BE2C (cell line): ENCODE data around the gene EYS.

Experiments
- DNase-seq: peaks from one replicate; pipeline ENCODE4 v3.0.0-alpha.2; 2020
- H3K27me3 ChIP-seq: fragments of 250-450 bp; sonication (Bioruptor Pico); 2 replicates; pipeline ENCODE4 v1.5.1; 2020; ENCODE audit warnings: mild to moderate bottlenecking
- H3K36me3 ChIP-seq: fragments of 250-450 bp; sonication (Bioruptor Pico); 2 replicates; pipeline ENCODE4 v1.5.1; 2020; ENCODE audit warnings: mild to moderate bottlenecking
- H3K4me1 ChIP-seq: fragments of 250-450 bp; sonication (Bioruptor Pico); 2 replicates; pipeline ENCODE4 v1.5.1; 2020
- H3K4me3 ChIP-seq: 2 replicates; pipeline ENCODE4 v1.5.1; 2011; ENCODE audit warnings: low read depth, low read length
- H3K9me3 ChIP-seq: fragments of 250-450 bp; sonication (Bioruptor Pico); 2 replicates; pipeline ENCODE4 v1.5.1; 2020
- CTCF ChIP-seq: IDR thresholded peaks from 2 replicates; pipeline ENCODE4 v1.5.1; 2012; ENCODE audit warnings: mild to moderate bottlenecking, low read depth, low read length

Gene EYS

GRCh38 chr6:65566117-65566516 lies 140.9 kb downstream of the EYS start:
- Histone ChIP-seq H3K9me3 (no peaks in the 10 kb centered on the region), H3K4me1 (no peaks in the 10 kb centered on the region), H3K36me3 (no peaks in the 10 kb centered on the region), H3K4me3 (no peak overlapping the region), H3K27me3 (no peaks in the 10 kb centered on the region)
- DNase-seq, result no peak
- TF ChIP-seq CTCF, result peak; percentile 30

- TF ChIP-seq CTCF, result no peak
- Histone ChIP-seq H3K36me3 (no peaks in the 10 kb centered on the region), H3K27me3 (no peaks in the 10 kb centered on the region), H3K4me1 (no peaks in the 10 kb centered on the region), H3K4me3 (no peak overlapping the region), H3K9me3 (no peaks in the 10 kb centered on the region)
- no peak for DNase-seq
These were observed 149.0 kb downstream of the EYS start for GRCh38 chr6:65558071-65558470.

GRCh38 chr6:65557224-65557623 lies 149.8 kb downstream of the EYS start:
- no peak for TF ChIP-seq CTCF
- Histone ChIP-seq H3K9me3 (no peaks in the 10 kb centered on the region), H3K36me3 (no peaks in the 10 kb centered on the region), H3K27me3 (no peaks in the 10 kb centered on the region), H3K4me1 (no peaks in the 10 kb centered on the region), H3K4me3 (no peak overlapping the region)
- DNase-seq, result no peak

GRCh38 chr6:65546894-65547293 lies 160.1 kb downstream of the EYS start:
- no peak for TF ChIP-seq CTCF
- Histone ChIP-seq H3K36me3 (no peaks in the 10 kb centered on the region), H3K27me3 (no peaks in the 10 kb centered on the region)

GRCh38 chr6:65545920-65546319 lies 161.1 kb downstream of the EYS start:
- TF ChIP-seq CTCF, result no peak
- Histone ChIP-seq H3K9me3 (no peaks in the 10 kb centered on the region), H3K36me3 (no peaks in the 10 kb centered on the region), H3K27me3 (no peaks in the 10 kb centered on the region), H3K4me1 (no peaks in the 10 kb centered on the region), H3K4me3 (no peak overlapping the region)
- no peak for DNase-seq

More at GRCh38 chr6:65546894-65547293, 160.1 kb downstream of the EYS start:
- no peak for DNase-seq
- Histone ChIP-seq H3K4me3 (no peak overlapping the region), H3K9me3 (no peaks in the 10 kb centered on the region), H3K4me1 (no peaks in the 10 kb centered on the region)

- TF ChIP-seq CTCF, result no peak
- H3K4me3 ChIP-seq, result no peak overlapping the region
- H3K9me3 ChIP-seq, result no peaks in the 10 kb centered on the region
- no peaks in the 10 kb centered on the region for H3K36me3 ChIP-seq
- DNase-seq, result no peak
- H3K4me1 ChIP-seq, result no peaks in the 10 kb centered on the region; the same call in 1 of the 2 replicates
- H3K27me3 ChIP-seq, result no peaks in the 10 kb centered on the region
These were observed 168.4 kb downstream of the EYS start for GRCh38 chr6:65538644-65539043.
